ENCODE data around the gene CSK.
A peak's percentile ranks its signal among the peaks of the same experiment; 100 is the strongest.

DNA sequence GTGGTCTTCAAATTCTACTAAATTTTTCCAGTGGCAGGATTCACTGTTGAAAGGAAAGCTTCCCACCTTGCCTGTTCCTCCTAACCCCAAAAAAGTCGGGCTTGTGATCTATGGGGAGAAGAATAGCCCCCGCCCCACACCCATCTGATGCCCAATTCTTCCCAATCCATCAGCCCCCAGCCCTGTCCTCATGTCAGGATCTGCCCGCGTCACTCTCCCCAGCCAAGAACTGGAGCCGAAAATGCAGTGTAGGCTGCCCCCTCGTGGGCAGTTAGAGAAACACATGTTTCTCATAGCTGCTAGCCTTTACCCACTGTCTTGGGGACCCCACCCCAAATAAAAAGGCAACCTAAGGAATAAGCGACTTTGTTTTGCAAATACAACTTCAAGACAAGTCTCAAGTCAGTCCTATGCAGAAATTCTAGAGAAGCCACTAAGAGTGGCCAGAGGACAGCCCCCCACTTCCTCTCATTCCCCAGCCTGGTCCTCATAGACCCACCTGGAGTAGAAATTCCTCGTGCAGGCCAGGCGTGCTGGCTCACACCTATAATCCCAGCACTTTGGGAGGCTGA lies 13.0 kb upstream of the CSK start:
- TF ChIP-seq CTCF (IDR thresholded peaks at IDR 0.05): peak; percentile 86 to 92 (median 88)
- no peak for TF ChIP-seq POLR2AphosphoS5 (IDR thresholded peaks at IDR 0.05)

Measured in transverse colon (tissue), 4 donors.